Right cardiac atrium (tissue), 5 donors: ENCODE results near the gene PRKCH. TPM values are rescaled to one million over a fixed set of nuclear protein-coding genes. Genes with fewer than 3 reads are reported as not detected.
A peak's percentile ranks its signal among the peaks of the same experiment; 100 is the strongest.

Experiments used
- ATAC-seq, 2 donors: fragments of 200-7000 bp; cut with Tn5 transposase; one replicate each; pipeline versions ENCODE4 v1.8.0 to v1.9.1; 2020; ENCODE audit warnings: moderate library complexity in 2 of 2, mild to moderate bottlenecking in 1 of 2
- DNase-seq, 3 donors: peaks; one replicate each; pipeline ENCODE4 v3.0.0-alpha.2; 2020
- H3K27ac ChIP-seq: one replicate; pipeline ENCODE4 v1.5.1; 2013; ENCODE audit warnings: mild to moderate bottlenecking, low read length, control low read depth, moderate library complexity
- H3K27me3 ChIP-seq: one replicate; pipeline ENCODE4 v1.6.1; 2013; ENCODE audit not compliant: control insufficient read depth, insufficient read depth
- H3K4me1 ChIP-seq: one replicate; pipeline ENCODE4 v1.6.1; 2013; ENCODE audit warnings: low read length; ENCODE audit not compliant: control insufficient read depth, insufficient read depth
- H3K4me3 ChIP-seq: one replicate; pipeline ENCODE4 v1.5.1; 2013; ENCODE audit warnings: low read length, control low read depth
- H3K9me3 ChIP-seq: one replicate; pipeline ENCODE4 v1.6.1; 2013; ENCODE audit warnings: low read length; ENCODE audit not compliant: control insufficient read depth
- WGBS: extraction: QIAGEN DNeasy Blood & Tissue Kit; methylation state at CpG from one replicate; pipeline ENCODE4 v1.1.7; 2013; 5-methylcytosine and 5-hydroxymethylcytosine counted together
- intact Hi-C, 4 donors: fragments of 100-400 bp; cut with DNase I; formaldehyde crosslinking; loops; one replicate each; pipeline versions ENCODE4 v1.11.0 to v1.14.0; 2022 to 2023
- polyA plus RNA-seq: library from polyadenylated mRNA; stranded (reverse); fragments of 200-250 nt; gene quantifications from one replicate; pipeline ENCODE4 v1.2.3, GENCODE V29; 2013
- total RNA-seq, 4 donors: library from RNA; stranded (reverse); fragmentation: NEBNext Ultra II Directional; extraction: Animal tissue kit (Norgen Biotek cat#: 25700); gene quantifications; one replicate each; pipeline ENCODE4 v1.2.1, GENCODE V29; 2021
- donor health status: healthy with polysubstance abuse.
- donor health status: DM: no; HTN: yes; CAD: no.
- donor health status: DM: no; HTN: no; CAD: no.
- donor health status: DM: no; HTN: yes; CAD: no; lungs with severe emphysema.
- donor health status: DM: yes; HTN: yes; CAD: no.

The PRKCH gene
- total and polyA plus RNA-seq, 5 donors, result 11.9 to 31.3 (median 26.6) TPM

- 93% methylated on average over 3 of the region's 3 CpGs for WGBS
- no peaks in the 10 kb centered on the region for H3K9me3 ChIP-seq
- H3K4me3 ChIP-seq, result no peak overlapping the region
- H3K4me1 ChIP-seq, result peaks cover 7% of the 10 kb centered on the region
- H3K27me3 ChIP-seq, result no peaks in the 10 kb centered on the region
- ATAC-seq (no peak), DNase-seq (no peak)
- intact Hi-C loops, result no loop called here
- no peak overlapping the region for H3K27ac ChIP-seq
These were observed 122.1 kb downstream of the PRKCH start for GRCh38 chr14:61443481-61443880.

GRCh38 chr14:61444215-61444768 is 122.9 kb downstream of the PRKCH start:
- ATAC-seq (no peak), DNase-seq (peak in 1 of 3 donors; percentile 50)
- Histone ChIP-seq H3K9me3 (no peaks in the 10 kb centered on the region), H3K27me3 (no peaks in the 10 kb centered on the region), H3K27ac (no peak overlapping the region), H3K4me1 (peaks cover 5% of the 10 kb centered on the region), H3K4me3 (no peak overlapping the region)
- intact Hi-C loops, result no loop called here
- 69% methylated on average over 5 of the region's 5 CpGs for WGBS

DNA sequence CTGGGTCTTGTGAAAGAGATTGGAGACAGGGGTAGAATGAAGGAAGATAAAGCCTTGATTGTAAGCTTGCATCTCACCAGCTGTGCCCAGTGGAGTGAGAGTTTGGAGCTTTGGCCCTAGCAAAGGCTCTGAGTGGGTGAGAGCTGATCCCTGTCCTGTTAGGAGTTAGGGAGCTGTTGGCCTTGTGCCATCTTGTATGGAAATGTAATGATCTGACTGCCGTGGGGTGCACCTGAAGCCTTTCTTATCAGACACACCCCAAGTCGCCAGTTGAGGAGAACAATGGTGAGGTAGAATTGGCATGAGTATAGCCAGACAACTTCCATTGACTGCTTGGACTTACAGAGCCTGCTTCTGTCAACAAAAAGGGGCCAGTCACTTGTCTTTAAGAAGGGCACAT is 130.1 kb downstream of the PRKCH start:
- intact Hi-C loops, result loop anchor here (10.0 kb wide), 3 partner anchors 127 to 673 kb away; partner anchors contain the start of gene PRKCH (in 2 of the 4)
- no peak for DNase-seq

DNA sequence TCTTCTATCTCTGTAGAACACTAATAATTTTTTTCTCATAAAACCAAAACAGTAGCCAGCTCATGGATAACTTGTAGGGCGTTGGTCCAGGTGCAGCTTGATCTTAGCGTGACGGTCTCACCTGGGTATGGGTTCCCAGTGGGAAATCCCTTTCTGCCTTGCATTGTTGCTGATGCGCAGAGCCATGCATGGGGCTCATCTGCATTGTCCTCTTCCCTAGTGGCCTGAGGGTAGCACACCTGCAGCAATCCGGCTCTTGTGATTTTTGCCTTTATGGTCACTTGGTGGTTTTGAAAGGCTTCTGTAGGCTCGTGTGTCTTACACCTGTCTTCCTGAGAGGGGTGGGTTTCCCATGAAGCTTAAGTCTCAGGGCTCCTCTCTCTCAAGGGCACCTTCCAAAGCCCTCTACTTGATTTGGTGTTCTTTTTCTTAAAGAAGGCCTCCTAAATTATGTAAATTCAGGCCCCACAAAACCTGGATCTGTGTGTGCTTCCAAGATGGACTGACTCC is 130.6 kb downstream of the PRKCH start:
- no peaks in the 10 kb centered on the region for H3K27me3 ChIP-seq
- 93% methylated on average over 6 of the region's 6 CpGs for WGBS
- no peak overlapping the region for H3K27ac ChIP-seq
- intact Hi-C loops, result loop anchor here (10.0 kb wide), 3 partner anchors 127 to 673 kb away; partner anchors contain the start of gene PRKCH (in 2 of the 4)
- no peak for ATAC-seq
- peaks cover 3% of the 10 kb centered on the region for H3K4me1 ChIP-seq
- DNase-seq, result no peak
- H3K9me3 ChIP-seq, result no peaks in the 10 kb centered on the region
- H3K4me3 ChIP-seq, result no peak overlapping the region

More for the DNA sequence above, 130.1 kb downstream of the PRKCH start:
- no peaks in the 10 kb centered on the region for H3K27me3 ChIP-seq
- H3K27ac ChIP-seq, result no peak overlapping the region
- 57% methylated on average over 2 of the region's 2 CpGs for WGBS
- no peak overlapping the region for H3K4me3 ChIP-seq
- no peaks in the 10 kb centered on the region for H3K9me3 ChIP-seq
- ATAC-seq, result no peak
- peaks cover 3% of the 10 kb centered on the region for H3K4me1 ChIP-seq

DNA sequence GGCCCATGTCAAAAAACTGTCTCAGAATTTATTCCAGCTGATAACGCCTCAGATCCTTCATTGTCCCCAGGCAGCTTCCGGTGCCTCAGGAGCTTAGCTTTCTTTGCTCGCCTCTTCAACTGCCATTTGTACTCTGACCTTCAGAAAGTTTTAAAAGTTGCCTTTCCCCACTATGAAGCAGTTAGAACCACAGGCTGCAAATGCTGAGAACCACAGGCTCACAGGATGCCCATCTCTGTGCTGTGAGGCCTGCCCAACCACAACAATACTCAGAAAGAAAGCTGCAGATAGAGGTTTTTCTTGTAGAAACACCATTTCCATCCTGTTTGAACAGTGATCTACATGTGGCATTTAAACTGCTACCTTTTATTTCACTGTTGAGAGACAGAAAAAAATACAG is 131.1 kb downstream of the PRKCH start:
- no peak overlapping the region for H3K4me3 ChIP-seq
- H3K4me1 ChIP-seq, result peaks cover 3% of the 10 kb centered on the region
- ATAC-seq, result no peak
- intact Hi-C loops, result loop anchor here (10.0 kb wide), 3 partner anchors 128 to 672 kb away; partner anchors contain the start of gene PRKCH (in 2 of the 4)
- no peaks in the 10 kb centered on the region for H3K9me3 ChIP-seq
- DNase-seq, result no peak
- no peaks in the 10 kb centered on the region for H3K27me3 ChIP-seq
- no peak overlapping the region for H3K27ac ChIP-seq
- WGBS, result 52% methylated on average over 3 of the region's 3 CpGs

DNA sequence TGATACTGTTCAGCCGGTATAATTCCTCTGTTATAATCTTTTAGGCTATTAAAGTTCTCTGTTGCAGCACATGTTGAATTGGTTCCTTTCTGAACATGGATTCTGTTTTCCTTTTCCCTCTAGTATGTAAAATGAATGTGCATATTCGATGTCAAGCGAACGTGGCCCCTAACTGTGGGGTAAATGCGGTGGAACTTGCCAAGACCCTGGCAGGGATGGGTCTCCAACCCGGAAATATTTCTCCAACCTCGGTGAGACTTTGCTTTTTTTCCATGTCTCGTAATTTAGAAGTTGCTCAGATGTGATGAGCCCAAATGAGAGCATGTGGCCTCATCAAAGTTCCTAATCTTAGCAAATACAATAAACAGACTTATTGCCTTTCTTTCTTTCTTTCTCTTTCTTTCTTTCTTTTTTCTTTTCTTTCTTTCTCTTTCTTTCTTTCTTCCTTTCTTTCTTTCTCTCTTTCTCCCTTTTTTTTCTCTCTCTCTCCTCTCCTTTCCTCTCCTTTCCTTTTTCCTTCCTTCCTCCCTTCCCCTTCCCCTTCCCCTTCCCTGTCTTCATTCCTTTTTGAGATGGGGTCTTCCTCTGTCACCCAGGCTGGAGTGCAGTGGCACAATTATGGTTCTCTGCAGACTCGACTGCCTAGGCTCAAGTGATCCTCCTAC is 131.9 kb downstream of the PRKCH start:
- H3K4me1 ChIP-seq, result peaks cover 3% of the 10 kb centered on the region
- intact Hi-C loops, result loop anchor here (10.0 kb wide), 3 partner anchors 128 to 672 kb away; partner anchors contain the start of gene PRKCH (in 2 of the 4)
- H3K27me3 ChIP-seq, result no peaks in the 10 kb centered on the region
- WGBS, result 88% methylated on average over 9 of the region's 9 CpGs
- no peak overlapping the region for H3K4me3 ChIP-seq
- no peak for DNase-seq
- ATAC-seq, result no peak
- no peak overlapping the region for H3K27ac ChIP-seq
- H3K9me3 ChIP-seq, result no peaks in the 10 kb centered on the region

GRCh38 chr14:61454545-61454944 is 133.2 kb downstream of the PRKCH start:
- WGBS, result 40% methylated on average over 4 of the region's 4 CpGs
- intact Hi-C loops, result loop anchor here (10.0 kb wide), 3 partner anchors 130 to 670 kb away; partner anchors contain the start of gene PRKCH (in 2 of the 4)
- peak in 1 of 3 donors; percentile 54 for DNase-seq
- Histone ChIP-seq H3K27ac (no peak overlapping the region), H3K27me3 (no peaks in the 10 kb centered on the region), H3K4me3 (no peak overlapping the region), H3K4me1 (peaks cover 3% of the 10 kb centered on the region), H3K9me3 (no peaks in the 10 kb centered on the region)
- peak; percentile 47 to 57 for ATAC-seq

DNA sequence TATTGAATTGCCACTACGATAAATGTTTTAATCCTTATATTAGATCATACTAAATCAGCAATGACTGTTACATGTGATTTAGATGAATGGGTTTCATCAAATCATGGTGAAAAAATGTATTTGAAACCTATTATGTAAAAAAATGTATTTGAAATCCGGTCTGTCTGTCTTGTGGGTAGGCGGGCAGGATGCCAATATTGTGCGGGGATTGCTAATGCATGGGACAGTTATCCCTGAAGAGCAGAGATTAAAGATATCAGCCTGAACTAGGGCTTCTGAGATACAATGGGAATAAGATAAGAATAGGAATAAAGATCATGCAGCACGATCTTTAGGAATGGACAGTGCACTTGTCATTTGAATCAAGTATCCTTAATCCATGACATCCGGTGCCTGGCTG is 134.0 kb downstream of the PRKCH start:
- DNase-seq (peak in 1 of 3 donors; percentile 55), ATAC-seq (no peak)
- no peak overlapping the region for H3K27ac ChIP-seq
- H3K9me3 ChIP-seq, result no peaks in the 10 kb centered on the region
- H3K27me3 ChIP-seq, result no peaks in the 10 kb centered on the region
- WGBS, result 72% methylated on average over 6 of the region's 6 CpGs
- intact Hi-C loops, result loop anchor here (5.0 to 10.0 kb wide), 4 partner anchors 131 to 669 kb away; partner anchors contain the start of gene PRKCH (in 2 of the 4)
- peaks cover 3% of the 10 kb centered on the region for H3K4me1 ChIP-seq
- H3K4me3 ChIP-seq, result no peak overlapping the region

GRCh38 chr14:61456720-61457119 is 135.3 kb downstream of the PRKCH start:
- WGBS, result 32% methylated on average over 12 of the region's 12 CpGs

DNA sequence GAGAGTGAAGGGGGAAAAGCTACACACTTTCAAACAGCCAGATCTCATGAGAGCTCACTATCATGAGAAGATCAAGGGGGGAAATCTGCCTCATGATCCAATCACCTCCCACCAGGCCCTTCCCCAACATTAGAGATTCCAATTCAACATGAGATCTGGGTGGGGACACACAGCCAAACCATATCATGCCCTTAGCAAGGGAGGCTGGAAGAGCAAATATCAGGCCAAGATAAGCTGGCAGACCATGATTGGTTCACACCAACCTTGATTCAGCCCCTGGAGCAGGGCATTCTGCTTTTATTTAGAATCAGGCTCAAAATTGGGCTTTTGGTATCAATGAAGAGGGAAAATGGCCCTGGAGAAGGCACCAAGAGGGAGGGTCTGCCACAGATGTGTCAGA is 137.4 kb downstream of the PRKCH start:
- Histone ChIP-seq H3K9me3 (no peaks in the 10 kb centered on the region), H3K27ac (no peak overlapping the region), H3K4me3 (no peak overlapping the region), H3K27me3 (no peaks in the 10 kb centered on the region), H3K4me1 (peaks cover 3% of the 10 kb centered on the region)
- no peak for DNase-seq
- no peak for ATAC-seq
- intact Hi-C loops, result loop anchor here (2.0 to 10.0 kb wide), 5 partner anchors 134 to 666 kb away; partner anchors contain the start of gene PRKCH (in 2 of the 4)

More at GRCh38 chr14:61456720-61457119, 135.3 kb downstream of the PRKCH start:
- H3K4me1 ChIP-seq, result no peaks in the 10 kb centered on the region
- intact Hi-C loops, result loop anchor here (5.0 to 10.0 kb wide), 4 partner anchors 132 to 668 kb away; partner anchors contain the start of gene PRKCH (in 2 of the 4)
- no peak overlapping the region for H3K27ac ChIP-seq
- no peaks in the 10 kb centered on the region for H3K27me3 ChIP-seq
- ATAC-seq, result peak; percentile 74 to 76
- DNase-seq, result peak; percentile 85 to 89 (median 86)
- H3K4me3 ChIP-seq, result no peak overlapping the region
- no peaks in the 10 kb centered on the region for H3K9me3 ChIP-seq

DNA sequence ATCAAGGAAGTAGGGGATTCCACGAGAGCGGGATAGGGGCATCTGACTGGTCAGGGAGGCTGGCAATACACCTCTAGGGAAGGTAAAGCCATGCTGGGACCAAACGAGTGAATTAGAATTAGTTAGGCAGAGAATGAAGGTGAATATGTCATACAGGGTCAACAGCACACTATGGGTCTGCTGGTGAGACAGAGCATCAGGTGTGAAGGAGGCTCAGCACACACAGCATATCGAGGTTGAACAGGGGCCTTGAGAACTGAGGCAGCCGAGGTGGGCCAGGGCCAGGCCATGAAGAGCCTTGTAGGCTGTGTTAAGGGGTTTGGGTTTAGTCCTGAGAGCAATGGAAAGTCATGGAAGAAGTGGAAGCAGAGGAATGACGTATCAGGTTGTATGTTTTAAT is 137.8 kb downstream of the PRKCH start:
- Histone ChIP-seq H3K9me3 (no peaks in the 10 kb centered on the region), H3K27me3 (no peaks in the 10 kb centered on the region), H3K4me3 (no peak overlapping the region), H3K4me1 (peaks cover 3% of the 10 kb centered on the region), H3K27ac (no peak overlapping the region)
- ATAC-seq (no peak), DNase-seq (no peak)
- WGBS, result 85% methylated on average over 6 of the region's 6 CpGs
- intact Hi-C loops, result loop anchor here (2.0 to 10.0 kb wide), 5 partner anchors 134 to 666 kb away; partner anchors contain the start of gene PRKCH (in 2 of the 4)
